GM12874 (cell line): ENCODE results near the gene RAB3C.

ENCODE experiments used
- CTCF ChIP-seq: IDR thresholded peaks from 2 replicates; pipeline ENCODE4 v1.5.1; 2011; ENCODE audit warnings: low read depth, mild to moderate bottlenecking, control low read depth, low read length, moderate library complexity; ENCODE audit not compliant: insufficient read depth

Gene RAB3C

DNA sequence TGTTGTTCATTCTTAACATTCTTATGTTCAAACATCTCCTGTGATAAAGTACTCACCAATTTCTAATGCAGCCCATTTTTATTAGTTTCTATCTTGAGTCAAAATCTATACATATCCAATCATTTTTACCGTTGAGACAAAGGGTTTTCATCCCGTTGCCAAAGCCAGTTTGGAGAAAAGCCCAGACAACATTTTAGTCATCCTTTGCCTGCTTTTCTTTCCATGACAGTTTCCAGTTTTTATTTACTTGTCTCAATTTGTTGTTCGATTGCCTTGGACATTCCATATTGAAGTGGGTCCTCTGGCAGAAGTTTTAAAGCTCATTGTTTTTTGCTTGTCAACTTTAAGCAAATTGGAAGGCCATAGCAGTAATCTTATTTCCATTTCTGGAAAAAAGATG lies 123.9 kb downstream of the RAB3C start:
- no peak for TF ChIP-seq CTCF

DNA sequence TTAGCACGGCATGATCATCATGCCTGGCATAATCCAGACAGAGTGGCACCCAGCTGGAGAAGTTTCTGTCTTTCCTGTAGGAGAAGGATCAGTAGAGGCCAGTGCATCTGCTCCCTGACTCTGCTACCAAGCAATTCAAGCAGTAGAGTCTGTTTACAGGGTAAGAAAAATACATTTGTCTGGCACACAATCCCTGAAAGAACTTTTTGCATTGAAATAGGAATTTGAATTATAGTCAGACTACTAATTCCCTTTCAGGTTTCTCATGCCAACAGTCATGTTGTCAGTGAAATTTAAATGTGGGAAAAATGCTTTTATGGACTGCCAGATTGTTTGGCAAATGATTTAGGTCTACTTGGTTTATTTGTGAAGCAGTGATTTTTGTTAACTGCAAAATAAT lies 125.6 kb downstream of the RAB3C start:
- no peak for TF ChIP-seq CTCF

DNA sequence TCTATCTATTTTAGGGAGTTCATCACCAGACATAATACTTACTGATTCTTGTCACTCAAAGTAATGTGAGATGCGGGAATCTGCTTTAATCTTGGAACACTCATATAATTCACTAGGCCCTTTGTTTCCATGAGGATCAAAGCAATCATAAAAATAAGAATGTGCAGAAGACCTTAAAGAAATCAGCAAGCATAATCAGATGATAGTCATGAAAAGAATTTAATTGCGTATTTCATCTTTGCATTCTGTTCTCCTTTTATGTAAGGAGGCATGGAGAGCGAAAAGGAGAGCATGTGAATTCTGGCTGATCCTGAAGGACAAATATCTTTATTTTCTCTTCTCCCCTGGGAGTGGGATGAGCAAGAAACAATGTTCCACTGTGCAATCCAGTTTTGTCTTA lies 128.0 kb downstream of the RAB3C start:
- no peak for TF ChIP-seq CTCF

DNA sequence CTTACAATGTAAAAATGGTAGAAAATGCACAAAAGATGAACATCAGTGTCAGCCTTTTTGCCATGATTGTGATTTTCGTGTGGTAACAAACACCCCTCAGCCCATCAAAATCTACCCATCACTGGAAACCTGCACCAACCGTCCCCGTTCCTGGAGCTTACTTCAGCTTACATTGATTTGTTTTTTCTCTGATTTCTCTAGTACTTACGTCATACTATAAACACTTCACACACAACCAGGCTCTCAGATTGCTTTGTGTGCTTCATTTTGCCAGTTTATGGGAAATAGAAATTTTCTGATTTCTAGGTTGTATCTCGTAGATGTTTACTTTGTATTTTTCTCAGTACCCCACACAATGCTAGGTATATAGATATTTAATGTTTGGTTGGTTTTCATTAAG lies 129.1 kb downstream of the RAB3C start:
- no peak for TF ChIP-seq CTCF

- TF ChIP-seq CTCF, result no peak
Observed at GRCh38 chr5:58714046-58714445, 131.2 kb downstream of the RAB3C start.

DNA sequence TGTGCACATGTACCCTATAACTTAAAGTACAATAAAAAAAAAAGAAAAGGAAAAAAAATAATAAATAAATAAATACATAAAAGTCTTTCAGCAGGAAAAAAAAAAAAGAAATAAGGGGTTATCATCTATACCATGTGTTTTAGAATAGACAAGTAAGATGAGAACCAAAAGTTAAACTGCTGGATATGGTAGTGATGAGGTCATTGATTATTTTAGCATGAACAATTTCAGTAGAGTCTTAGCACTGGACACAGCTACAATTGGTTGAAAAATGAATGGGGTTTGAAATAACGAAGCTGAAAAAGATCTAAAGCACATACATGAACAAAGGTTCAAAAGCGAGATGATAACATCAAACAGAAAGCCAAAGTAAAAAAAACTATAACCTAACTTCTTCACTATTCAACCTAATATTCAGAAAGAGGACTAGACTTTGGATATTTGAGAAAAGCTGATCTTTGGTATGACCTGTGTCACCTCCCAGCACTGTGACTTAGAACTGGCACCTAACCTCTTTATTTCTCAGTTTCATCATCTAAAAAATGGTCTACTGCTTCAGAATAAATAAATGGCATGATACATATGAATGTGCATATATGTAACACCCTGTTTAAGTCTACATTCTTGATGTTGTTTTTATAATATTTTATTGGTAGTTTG lies 133.3 kb downstream of the RAB3C start:
- TF ChIP-seq CTCF, result no peak

DNA sequence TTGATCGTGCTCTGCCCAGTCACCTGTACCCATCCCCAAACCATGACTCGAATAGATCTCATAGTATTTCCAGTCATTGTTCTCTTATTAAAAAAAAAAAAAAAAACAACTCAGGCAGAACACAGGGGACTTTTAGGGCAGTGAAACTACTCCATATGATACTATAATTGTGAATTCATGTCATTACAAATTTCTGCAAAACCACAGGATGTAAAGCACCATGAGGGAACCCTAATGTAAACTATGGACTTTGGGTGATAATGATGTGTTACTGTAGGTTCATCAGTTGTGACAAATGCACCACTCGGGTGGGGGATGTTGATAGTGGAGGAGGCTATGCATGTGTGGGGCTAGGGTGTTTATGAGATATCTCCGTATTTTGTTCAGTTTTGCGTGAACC lies 133.8 kb downstream of the RAB3C start:
- TF ChIP-seq CTCF, result no peak
